GM12878 (cell line): Measurements from ENCODE around the gene ZNF367. TPM values are rescaled to one million over a fixed set of nuclear protein-coding genes. Genes with fewer than 3 reads are reported as not detected.
A peak's percentile ranks its signal among the peaks of the same experiment; 100 is the strongest.

Experiments
- ATAC-seq: fragments of 200-7000 bp; cut with Tn5 transposase; 3 replicates; pipeline ENCODE4 v1.9.1; 2020; ENCODE audit warnings: mild to moderate bottlenecking, moderate library complexity
- BruUV-seq: library from RNA; stranded (reverse); fragments of 400-500 nt; replicated peaks from 2 replicates; lab custom pipeline; 2021; lab: Mats Ljungman, UMichigan
- CTCF ChIA-PET: fragments of 300-600 bp; sonication (Branson Sonifier 250); formaldehyde crosslinking; extraction: SDS; loops from one replicate; lab custom pipeline; 2021; ENCODE audit warnings: inconsistent platforms; lab: Yijun Ruan, JAX
- POLR2A ChIA-PET: fragments of 350-600 bp; formaldehyde crosslinking; extraction: SDS; loops from one replicate; lab custom pipeline; 2021; ENCODE audit warnings: inconsistent platforms; lab: Charles Lee
- RAD21 ChIA-PET: fragments of 300-600 bp; sonication (Branson Sonifier 250); formaldehyde crosslinking; loops from one replicate; lab custom pipeline; 2023; ENCODE audit warnings: antibody characterized with exemption; ENCODE audit not compliant: unreplicated experiment; lab: Charles Lee
- SMC1A ChIA-PET: fragments of 300-600 bp; sonication (Branson Sonifier 250); formaldehyde crosslinking; loops from one replicate; lab custom pipeline; 2023; ENCODE audit not compliant: unreplicated experiment, uncharacterized antibody; lab: Charles Lee
- DNase-seq: peaks from one replicate; pipeline ENCODE4 v3.0.0-alpha.2; 2011; ENCODE audit warnings: low read depth, low spot score
- FAIRE-seq: peaks from 3 replicates; lab custom pipeline; 2011; peaks lifted over from hg19 to GRCh38; lab: Jason Lieb, UNC
- H2AFZ ChIP-seq: 2 replicates; pipeline ENCODE4 v1.6.0; 2011; ENCODE audit warnings: low read depth, low read length, control low read depth; ENCODE audit not compliant: control insufficient read depth
- H3K27ac ChIP-seq: 2 replicates; pipeline ENCODE4 v1.5.1; 2011; ENCODE audit warnings: control low read depth; ENCODE audit not compliant: control insufficient read depth, insufficient read depth
- H3K27me3 ChIP-seq, 2 experiments: replicated peaks in 1 of 2; 2 replicates each; pipeline versions ENCODE4 v1.6.0 to v1.6.1; 2011; ENCODE audit warnings: low read length in 1 of 2; ENCODE audit not compliant: control insufficient read depth in 2 of 2, insufficient read depth in 2 of 2
- H3K36me3 ChIP-seq, 2 experiments: 2 replicates each; pipeline ENCODE4 v1.5.1; 2011; ENCODE audit warnings: low read length in 1 of 2; ENCODE audit not compliant: control insufficient read depth in 2 of 2, insufficient read depth in 2 of 2
- H3K4me1 ChIP-seq: 2 replicates; pipeline ENCODE4 v1.6.1; 2011; ENCODE audit warnings: mild to moderate bottlenecking, low read length, moderate library complexity, mixed read lengths; ENCODE audit not compliant: control insufficient read depth, insufficient read depth
- H3K4me2 ChIP-seq: 2 replicates; pipeline ENCODE4 v1.6.0; 2011; ENCODE audit warnings: control low read depth; ENCODE audit not compliant: control insufficient read depth, insufficient read depth
- H3K4me3 ChIP-seq: fragments of 200-600 bp; sonication (generic); 2 replicates; pipeline ENCODE4 v1.5.1; 2016
- H3K79me2 ChIP-seq: 2 replicates; pipeline ENCODE4 v1.6.0; 2011; ENCODE audit warnings: low read length; ENCODE audit not compliant: control insufficient read depth, insufficient read depth
- H3K9ac ChIP-seq: 2 replicates; pipeline ENCODE4 v1.8.0; 2011; ENCODE audit warnings: low read length, control low read depth, mixed read lengths; ENCODE audit not compliant: control insufficient read depth, insufficient read depth
- H3K9me3 ChIP-seq: replicated peaks from 3 replicates; pipeline ENCODE4 v1.5.1; 2011; ENCODE audit warnings: mild to moderate bottlenecking, low read length; ENCODE audit not compliant: control insufficient read depth, insufficient read depth
- H4K20me1 ChIP-seq: 2 replicates; pipeline ENCODE4 v1.6.0; 2011; ENCODE audit not compliant: control insufficient read depth, insufficient read depth
- EGR1 ChIP-seq, 2 experiments: IDR thresholded peaks; 1 replicate in 1 of 2; 2 replicates in 1 of 2; pipeline ENCODE4 v1.6.1; 2011 to 2012; ENCODE audit warnings: low read depth in 2 of 2, low read length in 2 of 2, borderline replicate concordance in 1 of 2, mild to moderate bottlenecking in 1 of 2, moderate library complexity in 1 of 2
- HCFC1 ChIP-seq: fragments of 150-350 bp; IDR thresholded peaks from 2 replicates; pipeline ENCODE4 v1.6.1; 2014; ENCODE audit warnings: low read length
- POLR2A ChIP-seq: IDR thresholded peaks from 2 replicates; pipeline ENCODE4 v1.6.1; 2011; ENCODE audit warnings: low read depth, mild to moderate bottlenecking, low read length
- POLR2AphosphoS5 ChIP-seq: IDR thresholded peaks from 2 replicates; pipeline ENCODE4 v1.6.1; 2011; ENCODE audit warnings: mild to moderate bottlenecking, low read length, inconsistent platforms
- RUNX3 ChIP-seq: IDR thresholded peaks from 2 replicates; pipeline ENCODE4 v1.6.1; 2012; ENCODE audit warnings: low read length, inconsistent platforms
- SP1 ChIP-seq: IDR thresholded peaks from one replicate; pipeline ENCODE4 v1.6.1; 2011; ENCODE audit warnings: low read depth, low read length
- SPI1 ChIP-seq: IDR thresholded peaks from 2 replicates; pipeline ENCODE4 v1.6.1; 2011; ENCODE audit warnings: low read depth, mild to moderate bottlenecking, low read length, moderate library complexity, borderline replicate concordance; ENCODE audit not compliant: insufficient read depth
- TAF1 ChIP-seq: IDR thresholded peaks from 2 replicates; pipeline ENCODE4 v1.6.1; 2011; ENCODE audit warnings: mild to moderate bottlenecking, low read depth, low read length, borderline replicate concordance
- TARDBP ChIP-seq: IDR thresholded peaks from 2 replicates; pipeline ENCODE4 v1.6.1; 2016; ENCODE audit warnings: borderline replicate concordance
- TBL1XR1 ChIP-seq: IDR thresholded peaks from 2 replicates; pipeline ENCODE4 v1.6.1; 2012; ENCODE audit warnings: low read depth, low read length, improper control_type of control experiment
- WGBS: methylation state at CpG from one replicate; pipeline ENCODE4 v1.1.6; 2016; ENCODE audit warnings: low lambda C conversion rate; ENCODE audit not compliant: insufficient replicate concordance, insufficient coverage; ENCODE audit errors: missing lambda C conversion rate; 5-methylcytosine and 5-hydroxymethylcytosine counted together
- in situ Hi-C: fragments of 300-500 bp; cut with MboI; formaldehyde crosslinking; loops from 9 replicates; pipeline ENCODE4 v1.14.3; 2018; ENCODE audit warnings: mixed read lengths
- intact Hi-C: fragments of 100-400 bp; cut with micrococcal nuclease; formaldehyde crosslinking; loops from one replicate; pipeline ENCODE4 v1.14.2; 2022; ENCODE audit not compliant: unreplicated experiment
- polyA plus RNA-seq, 11 experiments: library from polyadenylated mRNA; depleted of rRNA in 4 of 11; unstranded in 6 of 11; stranded (reverse) in 5 of 11; fragments of >200 nt; fragmentation: Nextera tagmentation in 4 of 11; fragmentation: Illumina TruSeq in 1 of 11; extraction: Ambion mirVana in 4 of 11; extraction: Trizol in 1 of 11; gene quantifications; 1 replicate in 1 of 11; 2 replicates in 10 of 11; pipeline versions ENCODE4 v1.2.1 to v1.2.3, GENCODE V29; 2011 to 2016; ENCODE audit warnings: inconsistent platforms in 2 of 11, missing spikeins in 2 of 11, low read depth in 1 of 11
- total RNA-seq, 4 experiments: library from RNA; depleted of rRNA in 3 of 4; stranded (reverse); fragments of >200 nt in 3 of 4; fragmentation: Illumina TruSeq in 1 of 4; extraction: Trizol in 1 of 4; gene quantifications; 2 replicates each; pipeline versions ENCODE4 v1.2.1 to v1.2.3, GENCODE V29; 2013 to 2021
- TF ChIP-seq, protein P1 (sequence below), 3 experiments: IDR thresholded peaks in 2 of 3; conservative IDR thresholded peaks in 1 of 3; 2 replicates each; pipeline ENCODE4 v1.5.1; 2011; ENCODE audit warnings: low read depth in 3 of 3, low read length in 3 of 3, mild to moderate bottlenecking in 3 of 3, control low read depth in 2 of 3, moderate library complexity in 2 of 3, inconsistent platforms in 1 of 3, mixed read lengths in 1 of 3; ENCODE audit not compliant: control insufficient read depth in 2 of 3, insufficient read depth in 1 of 3; ENCODE audit errors: extremely low read depth in 1 of 3
- TF ChIP-seq, protein P2 (sequence below): fragments of 450-650 bp; IDR thresholded peaks from 2 replicates; pipeline ENCODE4 v1.6.1; 2018; ENCODE audit warnings: borderline replicate concordance, mild to moderate bottlenecking; ENCODE audit not compliant: partially characterized antibody
- TF ChIP-seq, protein P3 (sequence below): fragments of 450-650 bp; IDR thresholded peaks from 2 replicates; pipeline ENCODE4 v1.6.1; 2017; ENCODE audit warnings: mild to moderate bottlenecking, moderate library complexity

The ZNF367 gene
- total and polyA plus RNA-seq, 10 of the 15 experiments (the other 5 are each of a cell fraction or from before 2014, with no cell fraction given), result 2.9 to 16.3 (median 11.1) TPM

DNA sequence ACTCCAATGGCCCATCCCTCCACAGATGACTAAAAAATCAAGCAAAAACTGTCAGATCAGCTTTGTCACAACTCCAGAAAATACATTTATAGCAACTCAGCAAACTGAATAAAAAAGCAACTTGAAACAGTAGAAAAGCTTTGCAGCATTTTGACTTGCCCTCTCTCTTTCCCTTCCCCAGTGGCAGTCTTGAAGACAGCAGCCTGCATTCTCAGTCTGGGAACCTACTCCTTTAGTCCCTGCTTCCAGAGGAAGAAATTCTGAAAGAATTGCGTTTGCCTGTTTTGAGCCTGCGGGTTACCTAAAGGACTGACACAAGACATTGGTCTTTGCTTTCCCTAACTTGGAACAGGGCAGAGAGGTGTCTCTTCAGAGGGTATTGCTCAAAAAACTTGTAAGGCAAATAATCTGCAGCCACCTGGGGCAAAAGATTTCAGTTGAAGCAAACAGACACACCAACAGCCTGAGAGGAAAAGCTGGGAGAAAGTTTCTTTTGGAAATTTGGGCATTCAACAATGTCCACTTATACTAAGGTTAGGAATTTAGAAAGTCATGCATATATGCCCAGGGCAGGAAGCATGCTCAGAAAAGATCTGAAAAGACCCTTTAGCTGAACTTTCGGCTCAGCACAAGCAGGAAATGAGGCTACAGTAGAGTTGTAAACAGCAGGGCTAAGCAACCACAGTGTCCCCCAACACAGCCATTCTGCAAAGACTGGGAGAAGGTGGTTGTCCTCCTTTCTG is 19.4 kb downstream of the ZNF367 start:
- DNase-seq, result no peak
- H3K4me2 ChIP-seq, result peak overlapping the region; percentile 69
- TF ChIP-seq SP1 (no peak), HCFC1 (no peak), POLR2A (peak; percentile 31; the same call in 1 of the 2 replicates), TBL1XR1 (no peak), RUNX3 (peak; percentile 57), EGR1 (IDR thresholded peaks at IDR 0.05; ENCODE audit: borderline replicate concordance in 1 of 2, low read depth in 2 of 2, low read length in 2 of 2) (no peak), TARDBP (no peak), POLR2AphosphoS5 (no peak), TAF1 (no peak), SPI1 (no peak)
- TF ChIP-seq, protein P1, sequence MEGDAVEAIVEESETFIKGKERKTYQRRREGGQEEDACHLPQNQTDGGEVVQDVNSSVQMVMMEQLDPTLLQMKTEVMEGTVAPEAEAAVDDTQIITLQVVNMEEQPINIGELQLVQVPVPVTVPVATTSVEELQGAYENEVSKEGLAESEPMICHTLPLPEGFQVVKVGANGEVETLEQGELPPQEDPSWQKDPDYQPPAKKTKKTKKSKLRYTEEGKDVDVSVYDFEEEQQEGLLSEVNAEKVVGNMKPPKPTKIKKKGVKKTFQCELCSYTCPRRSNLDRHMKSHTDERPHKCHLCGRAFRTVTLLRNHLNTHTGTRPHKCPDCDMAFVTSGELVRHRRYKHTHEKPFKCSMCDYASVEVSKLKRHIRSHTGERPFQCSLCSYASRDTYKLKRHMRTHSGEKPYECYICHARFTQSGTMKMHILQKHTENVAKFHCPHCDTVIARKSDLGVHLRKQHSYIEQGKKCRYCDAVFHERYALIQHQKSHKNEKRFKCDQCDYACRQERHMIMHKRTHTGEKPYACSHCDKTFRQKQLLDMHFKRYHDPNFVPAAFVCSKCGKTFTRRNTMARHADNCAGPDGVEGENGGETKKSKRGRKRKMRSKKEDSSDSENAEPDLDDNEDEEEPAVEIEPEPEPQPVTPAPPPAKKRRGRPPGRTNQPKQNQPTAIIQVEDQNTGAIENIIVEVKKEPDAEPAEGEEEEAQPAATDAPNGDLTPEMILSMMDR (IDR thresholded peaks at IDR 0.05 in 2 of 3, conservative IDR thresholded peaks at IDR 0.05 in 1 of 3; ENCODE audit: control insufficient read depth in 2 of 3, extremely low read depth in 1 of 3, insufficient read depth in 1 of 3, low read depth in 3 of 3, low read length in 3 of 3), result 0 out of 6 replicates have a peak, but pooled peaks of 1 of the 3 experiments have one; percentile 13
- TF ChIP-seq, protein P2, sequence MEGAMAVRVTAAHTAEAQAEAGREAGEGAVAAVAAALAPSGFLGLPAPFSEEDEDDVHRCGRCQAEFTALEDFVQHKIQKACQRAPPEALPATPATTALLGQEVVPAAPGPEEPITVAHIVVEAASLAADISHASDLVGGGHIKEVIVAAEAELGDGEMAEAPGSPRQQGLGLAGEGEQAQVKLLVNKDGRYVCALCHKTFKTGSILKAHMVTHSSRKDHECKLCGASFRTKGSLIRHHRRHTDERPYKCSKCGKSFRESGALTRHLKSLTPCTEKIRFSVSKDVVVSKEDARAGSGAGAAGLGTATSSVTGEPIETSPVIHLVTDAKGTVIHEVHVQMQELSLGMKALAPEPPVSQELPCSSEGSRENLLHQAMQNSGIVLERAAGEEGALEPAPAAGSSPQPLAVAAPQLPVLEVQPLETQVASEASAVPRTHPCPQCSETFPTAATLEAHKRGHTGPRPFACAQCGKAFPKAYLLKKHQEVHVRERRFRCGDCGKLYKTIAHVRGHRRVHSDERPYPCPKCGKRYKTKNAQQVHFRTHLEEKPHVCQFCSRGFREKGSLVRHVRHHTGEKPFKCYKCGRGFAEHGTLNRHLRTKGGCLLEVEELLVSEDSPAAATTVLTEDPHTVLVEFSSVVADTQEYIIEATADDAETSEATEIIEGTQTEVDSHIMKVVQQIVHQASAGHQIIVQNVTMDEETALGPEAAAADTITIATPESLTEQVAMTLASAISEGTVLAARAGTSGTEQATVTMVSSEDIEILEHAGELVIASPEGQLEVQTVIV, result no peak
- TF ChIP-seq, protein P3, sequence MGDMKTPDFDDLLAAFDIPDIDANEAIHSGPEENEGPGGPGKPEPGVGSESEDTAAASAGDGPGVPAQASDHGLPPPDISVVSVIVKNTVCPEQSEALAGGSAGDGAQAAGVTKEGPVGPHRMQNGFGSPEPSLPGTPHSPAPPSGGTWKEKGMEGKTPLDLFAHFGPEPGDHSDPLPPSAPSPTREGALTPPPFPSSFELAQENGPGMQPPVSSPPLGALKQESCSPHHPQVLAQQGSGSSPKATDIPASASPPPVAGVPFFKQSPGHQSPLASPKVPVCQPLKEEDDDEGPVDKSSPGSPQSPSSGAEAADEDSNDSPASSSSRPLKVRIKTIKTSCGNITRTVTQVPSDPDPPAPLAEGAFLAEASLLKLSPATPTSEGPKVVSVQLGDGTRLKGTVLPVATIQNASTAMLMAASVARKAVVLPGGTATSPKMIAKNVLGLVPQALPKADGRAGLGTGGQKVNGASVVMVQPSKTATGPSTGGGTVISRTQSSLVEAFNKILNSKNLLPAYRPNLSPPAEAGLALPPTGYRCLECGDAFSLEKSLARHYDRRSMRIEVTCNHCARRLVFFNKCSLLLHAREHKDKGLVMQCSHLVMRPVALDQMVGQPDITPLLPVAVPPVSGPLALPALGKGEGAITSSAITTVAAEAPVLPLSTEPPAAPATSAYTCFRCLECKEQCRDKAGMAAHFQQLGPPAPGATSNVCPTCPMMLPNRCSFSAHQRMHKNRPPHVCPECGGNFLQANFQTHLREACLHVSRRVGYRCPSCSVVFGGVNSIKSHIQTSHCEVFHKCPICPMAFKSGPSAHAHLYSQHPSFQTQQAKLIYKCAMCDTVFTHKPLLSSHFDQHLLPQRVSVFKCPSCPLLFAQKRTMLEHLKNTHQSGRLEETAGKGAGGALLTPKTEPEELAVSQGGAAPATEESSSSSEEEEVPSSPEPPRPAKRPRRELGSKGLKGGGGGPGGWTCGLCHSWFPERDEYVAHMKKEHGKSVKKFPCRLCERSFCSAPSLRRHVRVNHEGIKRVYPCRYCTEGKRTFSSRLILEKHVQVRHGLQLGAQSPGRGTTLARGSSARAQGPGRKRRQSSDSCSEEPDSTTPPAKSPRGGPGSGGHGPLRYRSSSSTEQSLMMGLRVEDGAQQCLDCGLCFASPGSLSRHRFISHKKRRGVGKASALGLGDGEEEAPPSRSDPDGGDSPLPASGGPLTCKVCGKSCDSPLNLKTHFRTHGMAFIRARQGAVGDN, result peak; percentile 53; the same call in 1 of the 2 replicates

More for the DNA sequence above, 19.4 kb downstream of the ZNF367 start:
- Histone ChIP-seq H3K9me3 (peaks cover 5% of the 10 kb centered on the region; the same call in 2 of the 3 replicates), H3K79me2 (peaks cover 24% of the 10 kb centered on the region), H3K4me1 (peaks cover 11% of the 10 kb centered on the region), H2AFZ (peak overlapping the region; percentile 77), H4K20me1 (no peaks in the 10 kb centered on the region), H3K27ac (peak overlapping the region; percentile 78), H3K4me3 (no peak overlapping the region), H3K9ac (peak overlapping the region; percentile 30; the same call in 1 of the 2 replicates), H3K36me3 (peaks cover 0 to 1% of the 10 kb centered on the region in 2 experiments; a peak in 2 of 4 replicates), H3K27me3 (no peaks in the 10 kb centered on the region)
- SMC1A ChIA-PET, result interaction anchor here (0.7 to 2.2 kb wide), 4 partner anchors 11 to 70 kb away, joined by 3 to 14 read pairs (median 3); no protein-coding TSS in a partner anchor
- POLR2A ChIA-PET, result interaction anchor here (0.6 to 1.1 kb wide), 3 partner anchors 9 to 16 kb away, joined by 3 to 4 read pairs (median 3); no protein-coding TSS in a partner anchor
- BruUV-seq, result no TSS peak
- peak; percentile 75 for ATAC-seq
- RAD21 ChIA-PET, result interaction anchor here (1.0 to 1.8 kb wide), 3 partner anchors 11 to 71 kb away, joined by 4 to 8 read pairs (median 4); no protein-coding TSS in a partner anchor
- 31% methylated on average over 3 of the region's 3 CpGs for WGBS
- CTCF ChIA-PET, result interaction anchor here (1.2 kb wide), 1 partner anchor 71 kb away, joined by 4 read pairs; no protein-coding TSS in a partner anchor
- intact Hi-C loops, result no loop called here
- FAIRE-seq, result peak; percentile 82
- in situ Hi-C loops, result no loop called here
